ENCODE measurements around the gene DNAJB12. TPM values are rescaled to one million over a fixed set of nuclear protein-coding genes. Genes with fewer than 3 reads are reported as not detected.

The DNAJB12 gene
- total RNA-seq, 1 experiment from 2014 or later: 30.9 TPM

DNA sequence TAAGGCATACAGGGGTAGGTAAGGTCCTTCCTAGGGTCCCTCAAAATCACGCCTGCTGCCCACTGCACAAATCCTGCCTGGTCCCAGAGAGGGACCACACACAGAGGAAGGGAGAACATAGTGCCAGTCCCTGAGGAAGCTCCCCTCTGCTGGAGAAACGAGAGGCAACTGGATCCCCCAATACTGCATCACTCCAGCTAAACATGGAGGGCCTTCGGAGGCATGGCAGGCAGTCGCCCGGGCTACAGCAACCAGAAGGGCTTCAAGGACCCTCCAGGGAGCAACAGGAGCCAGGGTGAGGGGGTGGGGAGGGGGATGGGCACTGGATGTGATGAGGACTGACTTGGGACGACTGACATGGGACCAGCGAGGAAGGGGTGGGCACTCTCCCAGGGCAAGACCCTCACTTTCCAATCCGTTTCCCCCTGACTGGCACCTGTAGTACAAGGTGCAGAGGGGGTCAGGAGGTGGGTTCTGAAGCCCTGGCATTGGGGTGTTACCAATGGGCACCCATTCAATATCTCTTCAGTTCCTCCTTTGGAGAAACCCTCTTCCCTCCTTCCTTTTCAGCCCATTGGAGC lies 59.3 kb downstream of the DNAJB12 start:
- H3K27me3 ChIP-seq (ENCODE audit: low read length): no peaks in the 10 kb centered on the region
- DNase-seq (no peak), ATAC-seq (no peak)
- POLR2A ChIA-PET (ENCODE audit: unreplicated experiment): no interaction called here
- H3K4me2 ChIP-seq (ENCODE audit: low read length): no peak overlapping the region
- CTCF ChIA-PET: no interaction called here
- H3K27ac ChIP-seq (ENCODE audit: low read length): peak overlapping the region; percentile 97
- no peaks in the 10 kb centered on the region for H3K79me2 ChIP-seq (ENCODE audit: low read length)
- no peaks in the 10 kb centered on the region for H3K36me3 ChIP-seq (ENCODE audit: low read depth, low read length)
- H3F3A ChIP-seq (ENCODE audit: low read length, unreplicated experiment): no peaks in the 10 kb centered on the region
- H4K20me1 ChIP-seq (ENCODE audit: low read length): no peaks in the 10 kb centered on the region
- H2AFZ ChIP-seq (ENCODE audit: low read length): no peak overlapping the region
- intact Hi-C loops (cut with micrococcal nuclease): no loop called here
- no peak overlapping the region for H3K4me3 ChIP-seq (ENCODE audit: low read length)
- H3K9me2 ChIP-seq (replicated peaks; ENCODE audit: low read length): no peaks in the 10 kb centered on the region
- H3K9ac ChIP-seq (ENCODE audit: low read length): peak overlapping the region; percentile 26; the same call in 1 of the 2 replicates
- H3K9me3 ChIP-seq (ENCODE audit: low read length): no peaks in the 10 kb centered on the region
- H3K4me1 ChIP-seq (ENCODE audit: insufficient read depth, low read length): peaks cover 41% of the 10 kb centered on the region
- TF ChIP-seq EZH2phosphoT487 (IDR thresholded peaks at IDR 0.05; ENCODE audit: borderline replicate concordance, low read length) (no peak), EZH2 (IDR thresholded peaks at IDR 0.05; ENCODE audit: low read length, unreplicated experiment) (no peak)
- TF ChIP-seq, protein P1, sequence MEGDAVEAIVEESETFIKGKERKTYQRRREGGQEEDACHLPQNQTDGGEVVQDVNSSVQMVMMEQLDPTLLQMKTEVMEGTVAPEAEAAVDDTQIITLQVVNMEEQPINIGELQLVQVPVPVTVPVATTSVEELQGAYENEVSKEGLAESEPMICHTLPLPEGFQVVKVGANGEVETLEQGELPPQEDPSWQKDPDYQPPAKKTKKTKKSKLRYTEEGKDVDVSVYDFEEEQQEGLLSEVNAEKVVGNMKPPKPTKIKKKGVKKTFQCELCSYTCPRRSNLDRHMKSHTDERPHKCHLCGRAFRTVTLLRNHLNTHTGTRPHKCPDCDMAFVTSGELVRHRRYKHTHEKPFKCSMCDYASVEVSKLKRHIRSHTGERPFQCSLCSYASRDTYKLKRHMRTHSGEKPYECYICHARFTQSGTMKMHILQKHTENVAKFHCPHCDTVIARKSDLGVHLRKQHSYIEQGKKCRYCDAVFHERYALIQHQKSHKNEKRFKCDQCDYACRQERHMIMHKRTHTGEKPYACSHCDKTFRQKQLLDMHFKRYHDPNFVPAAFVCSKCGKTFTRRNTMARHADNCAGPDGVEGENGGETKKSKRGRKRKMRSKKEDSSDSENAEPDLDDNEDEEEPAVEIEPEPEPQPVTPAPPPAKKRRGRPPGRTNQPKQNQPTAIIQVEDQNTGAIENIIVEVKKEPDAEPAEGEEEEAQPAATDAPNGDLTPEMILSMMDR (conservative IDR thresholded peaks at IDR 0.05; ENCODE audit: low read depth, low read length): no peak
- no TSS peak for BruUV-seq (replicated peaks)

DNA sequence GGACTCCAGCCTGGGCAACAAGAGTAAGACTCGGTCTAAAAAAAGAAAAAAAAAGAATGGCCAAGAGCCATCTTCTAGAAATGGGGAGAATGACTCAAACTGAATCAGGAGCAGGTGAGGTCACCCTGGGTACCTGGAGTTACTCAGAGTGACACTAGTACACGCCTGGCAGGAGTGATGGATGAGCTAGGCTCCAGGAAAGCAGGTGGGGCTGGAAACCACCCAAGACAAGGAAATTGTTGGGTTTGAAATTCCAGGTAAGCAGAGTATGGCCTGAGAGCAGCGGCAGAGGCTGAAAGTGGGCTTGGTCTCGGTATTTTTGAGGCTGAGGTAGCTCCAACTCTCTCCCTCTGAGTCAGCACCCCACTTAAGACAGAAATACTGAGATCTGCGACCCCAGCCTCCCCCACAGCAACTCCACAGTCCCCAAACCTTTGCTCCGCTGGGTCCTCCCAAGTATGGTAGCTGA lies 62.5 kb downstream of the DNAJB12 start:
- intact Hi-C loops (cut with micrococcal nuclease): loop anchor here (2.0 kb wide), 1 partner anchor 47 kb away; no protein-coding TSS in a partner anchor
- ChIA-PET POLR2A (ENCODE audit: unreplicated experiment) (interaction anchor here (0.7 kb wide), 2 partner anchors 19 to 818 kb away, joined by 3 read pairs; no protein-coding TSS in a partner anchor), CTCF (no interaction called here)
- Histone ChIP-seq H3K9me3 (ENCODE audit: low read length) (no peaks in the 10 kb centered on the region), H3K79me2 (ENCODE audit: low read length) (no peaks in the 10 kb centered on the region), H3K36me3 (ENCODE audit: low read depth, low read length) (no peaks in the 10 kb centered on the region), H4K20me1 (ENCODE audit: low read length) (no peaks in the 10 kb centered on the region), H3K27me3 (ENCODE audit: low read length) (no peaks in the 10 kb centered on the region), H3K4me2 (ENCODE audit: low read length) (peak overlapping the region; percentile 55), H3K4me3 (ENCODE audit: low read length) (no peak overlapping the region), H3K9ac (ENCODE audit: low read length) (peak overlapping the region; percentile 59), H2AFZ (ENCODE audit: low read length) (no peak overlapping the region), H3K9me2 (replicated peaks; ENCODE audit: low read length) (no peaks in the 10 kb centered on the region), H3K27ac (ENCODE audit: low read length) (peak overlapping the region; percentile 92), H3K4me1 (ENCODE audit: insufficient read depth, low read length) (peaks cover 32% of the 10 kb centered on the region), H3F3A (ENCODE audit: low read length, unreplicated experiment) (no peaks in the 10 kb centered on the region)
- BruUV-seq (replicated peaks): no TSS peak
- peak; percentile 81 for ATAC-seq
- peak; percentile 93 for DNase-seq
- no peak for TF ChIP-seq EZH2phosphoT487 (IDR thresholded peaks at IDR 0.05; ENCODE audit: borderline replicate concordance, low read length)
- TF ChIP-seq, protein P1 (conservative IDR thresholded peaks at IDR 0.05; ENCODE audit: low read depth, low read length): no peak
- no peak for TF ChIP-seq EZH2 (IDR thresholded peaks at IDR 0.05; ENCODE audit: low read length, unreplicated experiment)

DNA sequence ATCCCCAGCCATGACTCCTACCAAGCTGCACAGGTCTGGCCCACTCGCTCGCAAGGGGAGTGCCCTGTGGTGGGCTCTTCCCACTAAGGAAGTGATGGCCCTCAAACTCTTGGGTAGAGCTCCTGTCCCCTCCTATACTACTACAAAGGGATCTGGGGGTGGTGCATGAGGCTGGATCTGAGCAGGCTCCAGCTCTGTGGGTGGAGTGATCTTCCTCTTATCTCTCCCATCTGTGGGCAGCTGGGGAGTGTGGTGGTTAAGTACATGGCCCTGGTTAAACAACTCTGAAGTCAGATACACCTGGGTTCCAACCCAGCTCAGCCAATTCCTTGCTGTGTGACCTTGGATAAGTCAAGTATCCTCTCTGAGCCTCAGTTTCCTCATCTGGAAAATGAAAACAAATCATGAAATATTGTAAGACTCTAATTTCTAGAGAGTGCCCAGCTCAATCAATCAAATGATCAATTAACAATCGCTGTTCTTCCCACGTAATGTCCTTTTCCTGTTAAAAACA lies 63.6 kb downstream of the DNAJB12 start:
- peak overlapping the region; percentile 78 for H3K27ac ChIP-seq (ENCODE audit: low read length)
- no peak for ATAC-seq
- TF ChIP-seq EZH2 (IDR thresholded peaks at IDR 0.05; ENCODE audit: low read length, unreplicated experiment) (no peak), EZH2phosphoT487 (IDR thresholded peaks at IDR 0.05; ENCODE audit: borderline replicate concordance, low read length) (no peak)
- TF ChIP-seq, protein P1 (conservative IDR thresholded peaks at IDR 0.05; ENCODE audit: low read depth, low read length): no peak
- peaks cover 24% of the 10 kb centered on the region for H3K4me1 ChIP-seq (ENCODE audit: insufficient read depth, low read length)
- H3K9me3 ChIP-seq (ENCODE audit: low read length): no peaks in the 10 kb centered on the region
- intact Hi-C loops (cut with micrococcal nuclease): no loop called here
- no peak overlapping the region for H2AFZ ChIP-seq (ENCODE audit: low read length)
- ChIA-PET CTCF (no interaction called here), POLR2A (ENCODE audit: unreplicated experiment) (no interaction called here)
- no TSS peak for BruUV-seq (replicated peaks)
- H3K27me3 ChIP-seq (ENCODE audit: low read length): no peaks in the 10 kb centered on the region
- peak; percentile 22 for DNase-seq
- no peaks in the 10 kb centered on the region for H3K36me3 ChIP-seq (ENCODE audit: low read depth, low read length)
- no peak overlapping the region for H3K4me3 ChIP-seq (ENCODE audit: low read length)
- H3K9ac ChIP-seq (ENCODE audit: low read length): peak overlapping the region; percentile 48; the same call in 1 of the 2 replicates
- H4K20me1 ChIP-seq (ENCODE audit: low read length): no peaks in the 10 kb centered on the region
- no peaks in the 10 kb centered on the region for H3K79me2 ChIP-seq (ENCODE audit: low read length)
- no peaks in the 10 kb centered on the region for H3K9me2 ChIP-seq (replicated peaks; ENCODE audit: low read length)
- H3F3A ChIP-seq (ENCODE audit: low read length, unreplicated experiment): no peaks in the 10 kb centered on the region
- H3K4me2 ChIP-seq (ENCODE audit: low read length): no peak overlapping the region
